Panc1 (cell line): Measurements from ENCODE around the gene PTPRE. TPM values are rescaled to one million over a fixed set of nuclear protein-coding genes. Genes with fewer than 3 reads are reported as not detected.

Experiments used
- ATAC-seq: fragments of 200-7000 bp; cut with Tn5 transposase; 2 replicates; pipeline ENCODE4 v1.9.1; 2020; ENCODE audit warnings: mild to moderate bottlenecking, moderate library complexity
- BruUV-seq: library from RNA; stranded (reverse); fragments of 400-500 nt; replicated peaks from 2 replicates; lab custom pipeline; 2021; lab: Mats Ljungman, UMichigan
- CTCF ChIA-PET: fragments of 300-600 bp; sonication (Branson Sonifier 250); formaldehyde crosslinking; loops from one replicate; lab custom pipeline; 2022; ENCODE audit warnings: antibody characterized with exemption; lab: Charles Lee
- POLR2A ChIA-PET: fragments of 300-600 bp; sonication (Branson Sonifier 250); formaldehyde crosslinking; loops from one replicate; lab custom pipeline; 2022; ENCODE audit warnings: antibody characterized with exemption; lab: Charles Lee
- DNase-seq: peaks from one replicate; pipeline ENCODE4 v3.0.0-alpha.2; 2010; ENCODE audit warnings: low read depth, low spot score
- H3K27ac ChIP-seq: 2 replicates; pipeline ENCODE4 v1.5.1; 2011; ENCODE audit warnings: mild to moderate bottlenecking, low read length, inconsistent platforms
- H3K27me3 ChIP-seq: fragments of 200-500 bp; sonication (Bioruptor generic); 2 replicates; pipeline ENCODE4 v1.6.0; 2014; ENCODE audit warnings: low read length, inconsistent platforms; ENCODE audit not compliant: control insufficient read depth, insufficient read depth
- H3K36me3 ChIP-seq: fragments of 200-500 bp; sonication (Bioruptor generic); 2 replicates; pipeline ENCODE4 v1.5.1; 2014; ENCODE audit warnings: inconsistent platforms, mild to moderate bottlenecking, low read length, moderate library complexity; ENCODE audit not compliant: control insufficient read depth, insufficient read depth
- H3K4me1 ChIP-seq: 2 replicates; pipeline ENCODE4 v1.5.1; 2011; ENCODE audit warnings: inconsistent platforms, mild to moderate bottlenecking, low read length, moderate library complexity; ENCODE audit not compliant: control insufficient read depth, insufficient read depth
- H3K4me3 ChIP-seq, 2 experiments: 2 replicates each; pipeline ENCODE4 v1.5.1; 2011 to 2012; ENCODE audit warnings: low read depth in 2 of 2, low read length in 2 of 2, mild to moderate bottlenecking in 2 of 2, inconsistent platforms in 1 of 2, moderate library complexity in 1 of 2
- H3K9me3 ChIP-seq: fragments of 200-500 bp; sonication (Bioruptor generic); 2 replicates; pipeline ENCODE4 v1.5.1; 2014; ENCODE audit warnings: low read depth, mild to moderate bottlenecking, inconsistent platforms, low read length, moderate library complexity; ENCODE audit not compliant: control insufficient read depth, insufficient read depth
- CTCF ChIP-seq: fragments of 450-650 bp; IDR thresholded peaks from 2 replicates; pipeline ENCODE4 v1.5.1; 2017; ENCODE audit warnings: mild to moderate bottlenecking
- POLR2AphosphoS5 ChIP-seq: IDR thresholded peaks from 2 replicates; pipeline ENCODE4 v1.6.1; 2012; ENCODE audit warnings: mild to moderate bottlenecking, low read depth, low read length, moderate library complexity
- REST ChIP-seq, 2 experiments: IDR thresholded peaks; 2 replicates each; pipeline ENCODE4 v1.6.1; 2011 to 2012; ENCODE audit warnings: low read depth in 2 of 2, control low read depth in 1 of 2, low read length in 1 of 2, mild to moderate bottlenecking in 1 of 2, moderate library complexity in 1 of 2; ENCODE audit not compliant: insufficient read depth in 1 of 2
- SIN3A ChIP-seq: IDR thresholded peaks from 2 replicates; pipeline ENCODE4 v1.6.1; 2012; ENCODE audit warnings: low read depth, mild to moderate bottlenecking, low read length, moderate library complexity, borderline replicate concordance; ENCODE audit not compliant: insufficient read depth
- TCF7L2 ChIP-seq: IDR thresholded peaks from 2 replicates; pipeline ENCODE4 v1.6.1; 2011; ENCODE audit warnings: mild to moderate bottlenecking, low read depth, low read length, inconsistent platforms
- in situ Hi-C: cut with HindIII; loops from 2 replicates; pipeline ENCODE4 v1.10.0; 2016; ENCODE audit warnings: low sequenced_read_pairs, low pct_unique_long_range_greater_than_20kb
- intact Hi-C: fragments of 100-400 bp; cut with micrococcal nuclease; formaldehyde crosslinking; loops from one replicate; pipeline ENCODE4 v1.10.0; 2022; ENCODE audit not compliant: unreplicated experiment
- total RNA-seq: library from RNA; stranded (reverse); gene quantifications from one replicate; pipeline ENCODE4 v1.2.1, GENCODE V29; 2021; ENCODE audit not compliant: unreplicated experiment

The PTPRE gene
- total RNA-seq, 1 experiment from 2014 or later, result 0.44 TPM

- Histone ChIP-seq H3K36me3 (no peaks in the 10 kb centered on the region), H3K4me1 (peaks cover 4% of the 10 kb centered on the region; the same call in 1 of the 2 replicates), H3K4me3 (no peak overlapping the region), H3K27me3 (no peaks in the 10 kb centered on the region; the same call in 1 of the 2 replicates), H3K9me3 (no peaks in the 10 kb centered on the region), H3K27ac (no peak overlapping the region)
- CTCF ChIA-PET, result no interaction called here
- in situ Hi-C loops (no loop called here), intact Hi-C loops (loop anchor here (5.0 kb wide), 1 partner anchor 349 kb away; no protein-coding TSS in a partner anchor)
- DNase-seq (no peak), ATAC-seq (no peak)
- POLR2A ChIA-PET, result no interaction called here
- BruUV-seq, result no TSS peak
- TF ChIP-seq REST (IDR thresholded peaks at IDR 0.05; ENCODE audit: insufficient read depth in 1 of 2, low read depth in 2 of 2, low read length in 1 of 2) (no peak), POLR2AphosphoS5 (no peak), SIN3A (no peak), TCF7L2 (no peak), CTCF (no peak)
Observed at GRCh38 chr10:128065881-128066534, 159.1 kb downstream of the PTPRE start.

- ChIA-PET POLR2A (no interaction called here), CTCF (no interaction called here)
- in situ Hi-C loops, result no loop called here
Observed at GRCh38 chr10:128066870-128067382, 160.0 kb downstream of the PTPRE start.

More at GRCh38 chr10:128066870-128067382, 160.0 kb downstream of the PTPRE start:
- no peaks in the 10 kb centered on the region for H3K9me3 ChIP-seq
- intact Hi-C loops, result loop anchor here (5.0 kb wide), 1 partner anchor 350 kb away; no protein-coding TSS in a partner anchor
- DNase-seq, result no peak
- H3K4me1 ChIP-seq, result peaks cover 4% of the 10 kb centered on the region; the same call in 1 of the 2 replicates
- H3K27me3 ChIP-seq, result no peaks in the 10 kb centered on the region
- H3K4me3 ChIP-seq, result no peak overlapping the region
- TF ChIP-seq REST (IDR thresholded peaks at IDR 0.05; ENCODE audit: insufficient read depth in 1 of 2, low read depth in 2 of 2, low read length in 1 of 2) (no peak), POLR2AphosphoS5 (no peak), CTCF (no peak), SIN3A (no peak), TCF7L2 (no peak)
- H3K27ac ChIP-seq, result no peak overlapping the region
- ATAC-seq, result no peak
- H3K36me3 ChIP-seq, result no peaks in the 10 kb centered on the region
- BruUV-seq, result no TSS peak
